Activated CD8-positive, alpha-beta memory T cell treated with anti-CD3 and anti-CD28 coated beads, Interleukin-2, amount 10 ng/mL, durations not matched to agents 7 days and 5 days (primary cell): ENCODE results near the gene TANGO2. TPM values are rescaled to one million over a fixed set of nuclear protein-coding genes. Genes with fewer than 3 reads are reported as not detected.

Experiments
- ATAC-seq: fragments of 150-1000 bp; cut with Tn5 transposase; one replicate; pipeline ENCODE4 v1.10.0; 2021; ENCODE audit warnings: moderate library complexity
- CTCF ChIA-PET: fragments of 350-600 bp; sonication (Branson Sonifier 250); formaldehyde crosslinking; loops from one replicate; lab custom pipeline; 2021; ENCODE audit warnings: antibody characterized with exemption; lab: Charles Lee
- DNase-seq: peaks from one replicate; pipeline ENCODE4 v3.0.0-alpha.2; 2020
- H3K27ac Mint-ChIP-seq: one replicate; pipeline ENCODE4 v1.8.0; 2021; ENCODE audit warnings: mild to moderate bottlenecking, mixed read lengths
- H3K27me3 Mint-ChIP-seq: one replicate; pipeline ENCODE4 v1.8.0; 2021; ENCODE audit warnings: mixed read lengths
- H3K36me3 Mint-ChIP-seq: one replicate; pipeline ENCODE4 v1.8.0; 2021; ENCODE audit warnings: mild to moderate bottlenecking, mixed read lengths
- H3K4me1 Mint-ChIP-seq: one replicate; pipeline ENCODE4 v1.8.0; 2021; ENCODE audit warnings: mixed read lengths
- H3K4me3 Mint-ChIP-seq: one replicate; pipeline ENCODE4 v1.8.0; 2021; ENCODE audit warnings: mild to moderate bottlenecking, moderate library complexity, mixed read lengths
- H3K9me3 Mint-ChIP-seq: one replicate; pipeline ENCODE4 v1.8.0; 2022; ENCODE audit warnings: low read depth, mixed read lengths
- total RNA-seq, 2 experiments: library from RNA; stranded (reverse); gene quantifications; one replicate each; pipeline ENCODE4 v1.2.3, GENCODE V29; 2021

The TANGO2 gene
- total RNA-seq, 2 experiments from 2014 or later = 36.7 to 44.5 TPM

DNA sequence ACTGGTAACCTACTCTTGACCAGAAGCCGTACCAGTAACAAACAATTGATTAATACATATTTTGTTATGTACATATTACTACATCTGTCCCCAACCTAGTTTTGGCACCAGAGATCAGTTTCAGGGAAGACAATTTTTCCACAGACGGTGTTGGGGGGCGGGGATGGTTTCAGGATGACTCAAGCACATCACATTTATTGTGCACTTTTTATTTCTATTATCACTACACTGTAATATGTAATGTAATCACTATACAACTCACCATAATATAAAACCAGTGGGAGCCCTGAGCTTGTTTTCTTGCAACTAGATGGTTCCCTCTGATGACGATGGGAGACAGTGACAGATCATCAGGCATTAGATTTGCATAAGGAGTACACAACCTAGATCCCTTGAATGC, 74.6 kb downstream of the TANGO2 start:
- peaks cover 80% of the 10 kb centered on the region for H3K4me1 Mint-ChIP-seq
- H3K4me3 Mint-ChIP-seq = no peak overlapping the region
- peak overlapping the region; percentile 53 for H3K27ac Mint-ChIP-seq
- peaks cover 4% of the 10 kb centered on the region for H3K9me3 Mint-ChIP-seq
- no peak for DNase-seq
- H3K27me3 Mint-ChIP-seq = no peaks in the 10 kb centered on the region
- CTCF ChIA-PET = interaction anchor here (0.6 to 2.6 kb wide), 5 partner anchors 14 to 70 kb away, joined by 3 to 14 read pairs (median 3); partner anchors contain the start of gene TRMT2A
- ATAC-seq = no peak
- peaks cover 87% of the 10 kb centered on the region for H3K36me3 Mint-ChIP-seq

DNA sequence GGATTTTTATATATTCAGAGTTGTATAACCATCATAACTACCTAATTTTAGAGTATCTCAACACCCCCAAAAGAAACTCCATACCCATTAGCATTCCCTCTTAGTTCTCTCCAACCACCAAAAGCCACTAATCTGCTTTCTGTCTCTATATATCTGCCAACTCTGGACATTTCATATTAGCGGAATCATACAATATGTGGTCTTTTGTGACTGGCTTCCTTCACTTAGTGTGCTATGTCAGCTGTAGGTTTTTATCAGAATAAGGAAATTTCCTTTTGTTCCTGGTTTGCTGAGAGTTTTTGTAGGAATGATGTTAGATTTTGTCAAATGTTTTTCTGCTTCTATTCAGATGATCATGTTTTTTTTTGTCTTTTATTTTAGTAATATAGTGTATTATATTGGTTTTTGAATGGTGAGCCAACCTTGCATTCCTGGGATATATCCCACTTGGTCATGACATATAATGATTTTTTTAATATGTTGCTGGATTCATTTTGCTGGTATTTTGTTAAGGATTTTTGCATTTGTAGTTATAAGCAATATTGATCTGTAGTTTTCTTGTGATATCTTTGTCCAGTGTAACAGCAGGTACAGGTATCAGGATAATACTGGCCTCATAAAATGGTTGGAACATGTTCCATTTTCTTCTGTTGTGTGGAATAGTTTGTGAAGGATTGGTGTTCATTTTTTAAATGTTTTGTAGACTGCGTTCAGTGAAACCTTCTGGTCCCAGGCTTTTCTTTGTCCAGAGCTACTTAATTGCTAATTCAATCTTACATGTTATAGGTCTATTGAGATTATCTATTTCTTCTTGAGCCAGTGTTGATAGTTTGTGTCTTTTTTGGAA, 75.9 kb downstream of the TANGO2 start:
- Mint-ChIP-seq H3K36me3 (peaks cover 76% of the 10 kb centered on the region), H3K27ac (no peak overlapping the region), H3K9me3 (peaks cover 4% of the 10 kb centered on the region), H3K4me3 (no peak overlapping the region), H3K4me1 (peaks cover 78% of the 10 kb centered on the region), H3K27me3 (no peaks in the 10 kb centered on the region)
- DNase-seq (no peak), ATAC-seq (no peak)
- CTCF ChIA-PET = interaction anchor here (0.7 to 2.6 kb wide), 7 partner anchors 14 to 126 kb away, joined by 3 to 14 read pairs (median 3); partner anchors contain the start of gene TRMT2A

- Mint-ChIP-seq H3K36me3 (peaks cover 64% of the 10 kb centered on the region), H3K27ac (peak overlapping the region; percentile 85), H3K9me3 (peaks cover 4% of the 10 kb centered on the region), H3K4me1 (peaks cover 66% of the 10 kb centered on the region), H3K4me3 (peak overlapping the region; percentile 40), H3K27me3 (no peaks in the 10 kb centered on the region)
- no peak for DNase-seq
- CTCF ChIA-PET = no interaction called here
- ATAC-seq = no peak
These were observed 78.3 kb downstream of the TANGO2 start for GRCh38 chr22:20099099-20099711.

DNA sequence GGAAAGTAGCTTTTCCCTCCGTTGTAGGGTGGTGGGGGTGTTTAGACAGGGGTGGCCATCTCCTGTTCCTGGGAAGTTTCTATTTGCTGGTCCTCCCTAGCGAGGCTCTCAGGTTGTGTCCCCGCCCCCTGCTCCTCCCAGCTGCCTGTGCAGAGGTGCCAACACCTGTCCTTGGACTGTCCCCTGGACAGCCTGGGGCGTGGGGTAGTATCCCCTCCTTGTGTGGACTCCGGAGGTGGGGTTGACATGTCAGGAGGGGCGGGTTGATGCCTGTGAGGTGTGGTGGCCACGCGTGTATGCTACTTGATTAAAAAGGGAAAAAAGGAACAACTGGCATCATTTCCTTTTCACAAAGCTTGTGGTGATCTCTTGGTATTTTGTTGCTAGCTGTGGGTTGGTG, 80.7 kb downstream of the TANGO2 start:
- Mint-ChIP-seq H3K36me3 (peaks cover 41% of the 10 kb centered on the region), H3K9me3 (peaks cover 4% of the 10 kb centered on the region), H3K4me3 (no peak overlapping the region), H3K27ac (peak overlapping the region; percentile 85), H3K4me1 (peaks cover 51% of the 10 kb centered on the region), H3K27me3 (no peaks in the 10 kb centered on the region)
- ATAC-seq (no peak), DNase-seq (no peak)
- CTCF ChIA-PET = interaction anchor here (0.7 to 3.2 kb wide), 6 partner anchors 10 to 146 kb away, joined by 3 to 21 read pairs (median 5); partner anchors contain the start of genes RANBP1 and TRMT2A

DNA sequence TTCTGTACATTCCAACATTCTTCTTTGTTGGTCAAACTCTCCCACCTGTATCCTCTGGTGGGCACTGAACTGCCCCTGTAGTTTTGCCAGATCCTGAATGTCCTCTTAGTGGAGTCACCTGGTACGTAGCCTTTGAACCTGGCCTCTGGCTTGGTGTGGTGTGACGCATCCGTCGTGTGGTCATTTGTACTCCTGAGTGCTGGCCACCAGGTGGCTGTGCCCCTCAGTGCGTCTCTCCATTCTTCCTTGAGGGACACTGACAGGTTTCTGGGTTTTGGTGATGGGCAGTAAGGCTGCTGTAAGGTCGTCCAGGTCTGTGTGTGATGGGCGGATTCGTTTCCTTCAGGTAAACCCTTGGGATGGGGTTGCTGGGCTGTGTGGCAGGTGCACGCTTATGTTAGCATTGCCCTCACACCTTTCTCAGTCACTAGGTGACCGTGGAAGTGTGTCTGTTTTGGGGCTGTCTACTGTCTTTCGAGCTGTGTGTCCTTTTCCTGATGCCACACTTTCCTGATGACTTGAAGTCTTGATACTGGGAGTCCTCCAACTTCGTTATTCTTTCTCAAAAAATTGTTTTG, 81.4 kb downstream of the TANGO2 start:
- peak overlapping the region; percentile 85 for H3K27ac Mint-ChIP-seq
- H3K27me3 Mint-ChIP-seq = no peaks in the 10 kb centered on the region
- ATAC-seq (no peak), DNase-seq (no peak)
- H3K9me3 Mint-ChIP-seq = no peaks in the 10 kb centered on the region
- peaks cover 34% of the 10 kb centered on the region for H3K36me3 Mint-ChIP-seq
- H3K4me1 Mint-ChIP-seq = peaks cover 47% of the 10 kb centered on the region
- H3K4me3 Mint-ChIP-seq = no peak overlapping the region
- CTCF ChIA-PET = interaction anchor here (1.5 to 3.2 kb wide), 3 partner anchors 9 to 16 kb away, joined by 5 to 21 read pairs (median 9); partner anchors contain the start of genes RANBP1 and TRMT2A

GRCh38 chr22:20105456-20106204, 84.7 kb downstream of the TANGO2 start:
- CTCF ChIA-PET = no interaction called here
- Mint-ChIP-seq H3K36me3 (peaks cover 13% of the 10 kb centered on the region), H3K4me3 (no peak overlapping the region), H3K4me1 (peaks cover 18% of the 10 kb centered on the region), H3K9me3 (no peaks in the 10 kb centered on the region), H3K27ac (peak overlapping the region; percentile 41), H3K27me3 (no peaks in the 10 kb centered on the region)
- no peak for ATAC-seq
- no peak for DNase-seq

GRCh38 chr22:20106205-20106848, 85.4 kb downstream of the TANGO2 start:
- no peaks in the 10 kb centered on the region for H3K27me3 Mint-ChIP-seq
- H3K36me3 Mint-ChIP-seq = peaks cover 16% of the 10 kb centered on the region
- DNase-seq = no peak
- H3K4me1 Mint-ChIP-seq = peaks cover 18% of the 10 kb centered on the region
- H3K4me3 Mint-ChIP-seq = no peak overlapping the region
- no peak for ATAC-seq
- no peaks in the 10 kb centered on the region for H3K9me3 Mint-ChIP-seq
- CTCF ChIA-PET = no interaction called here
- H3K27ac Mint-ChIP-seq = no peak overlapping the region

GRCh38 chr22:20106849-20107237, 85.9 kb downstream of the TANGO2 start:
- Mint-ChIP-seq H3K4me1 (peaks cover 19% of the 10 kb centered on the region), H3K36me3 (peaks cover 15% of the 10 kb centered on the region), H3K27me3 (no peaks in the 10 kb centered on the region), H3K27ac (no peak overlapping the region), H3K9me3 (no peaks in the 10 kb centered on the region), H3K4me3 (no peak overlapping the region)
- no peak for ATAC-seq
- CTCF ChIA-PET = no interaction called here
- DNase-seq = no peak

DNA sequence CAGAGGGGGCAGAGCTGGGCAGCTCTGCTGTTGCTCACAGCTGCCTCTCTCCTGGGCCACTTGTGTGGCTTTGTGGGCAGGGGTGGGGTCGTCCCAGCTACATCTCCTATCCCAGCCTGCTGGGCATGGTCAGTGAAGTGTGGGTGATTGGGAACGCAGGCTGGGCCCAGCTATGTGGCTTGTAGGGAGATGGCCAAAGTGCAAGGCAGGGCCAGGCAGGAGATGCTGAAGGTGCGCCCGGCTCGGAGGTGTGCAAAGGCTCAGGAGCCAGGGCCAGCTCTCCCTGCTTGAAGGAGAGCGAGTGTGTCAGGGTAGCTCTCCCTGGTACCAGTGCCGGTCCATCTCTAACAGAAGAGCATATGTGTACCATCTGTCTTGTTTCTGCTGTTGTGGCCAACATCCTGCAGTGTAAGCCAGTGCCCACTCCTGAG, 86.6 kb downstream of the TANGO2 start:
- ATAC-seq (no peak), DNase-seq (no peak)
- Mint-ChIP-seq H3K36me3 (peaks cover 13% of the 10 kb centered on the region), H3K9me3 (no peaks in the 10 kb centered on the region), H3K4me3 (no peak overlapping the region), H3K27ac (peak overlapping the region; percentile 69), H3K4me1 (peaks cover 20% of the 10 kb centered on the region), H3K27me3 (no peaks in the 10 kb centered on the region)
- CTCF ChIA-PET = no interaction called here

DNA sequence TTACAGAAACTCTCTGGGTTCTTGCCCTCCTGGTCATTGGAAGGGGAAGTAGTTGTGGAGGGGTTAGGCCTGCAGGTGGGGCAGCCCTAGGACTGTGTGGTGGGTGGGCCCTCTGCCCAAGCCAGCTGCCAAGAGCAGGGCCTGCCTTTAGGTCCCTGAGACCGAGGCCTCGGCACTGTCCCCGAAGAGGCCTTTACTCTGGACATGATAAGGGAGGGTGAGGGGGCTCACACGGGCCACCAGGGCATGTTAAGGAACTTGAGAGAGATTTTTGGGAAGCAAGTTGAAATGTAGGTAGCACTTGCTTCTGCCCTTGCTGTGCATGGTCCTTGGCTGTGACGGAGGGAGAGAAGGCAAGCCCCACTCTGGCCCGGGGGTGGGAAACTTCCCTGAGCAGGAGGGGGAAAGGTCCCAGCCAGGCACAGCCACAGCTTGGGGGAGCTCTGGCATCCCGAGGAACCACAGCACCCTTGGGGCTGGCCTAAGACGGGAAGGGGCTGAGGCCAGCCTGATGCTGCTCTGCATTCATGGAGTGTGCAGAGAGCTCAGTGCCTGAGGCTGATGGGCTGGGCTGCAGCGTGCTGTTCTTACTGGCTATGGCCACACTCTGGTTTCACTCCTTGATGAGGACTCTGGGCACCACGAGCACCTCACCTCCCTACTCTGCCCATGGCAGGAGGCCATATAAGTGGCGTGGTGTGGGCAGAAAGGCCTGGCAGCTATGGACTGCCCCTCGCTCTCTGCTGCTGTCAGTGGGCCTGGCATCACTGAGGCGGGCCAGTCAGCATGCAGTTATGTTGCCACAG, 87.2 kb downstream of the TANGO2 start:
- H3K27ac Mint-ChIP-seq = peak overlapping the region; percentile 69
- DNase-seq (no peak), ATAC-seq (no peak)
- CTCF ChIA-PET = interaction anchor here (1.2 kb wide), 1 partner anchor 22 kb away, joined by 4 read pairs; no protein-coding TSS in a partner anchor
- no peaks in the 10 kb centered on the region for H3K27me3 Mint-ChIP-seq
- H3K9me3 Mint-ChIP-seq = no peaks in the 10 kb centered on the region
- H3K4me3 Mint-ChIP-seq = no peak overlapping the region
- peaks cover 23% of the 10 kb centered on the region for H3K4me1 Mint-ChIP-seq
- peaks cover 11% of the 10 kb centered on the region for H3K36me3 Mint-ChIP-seq

DNA sequence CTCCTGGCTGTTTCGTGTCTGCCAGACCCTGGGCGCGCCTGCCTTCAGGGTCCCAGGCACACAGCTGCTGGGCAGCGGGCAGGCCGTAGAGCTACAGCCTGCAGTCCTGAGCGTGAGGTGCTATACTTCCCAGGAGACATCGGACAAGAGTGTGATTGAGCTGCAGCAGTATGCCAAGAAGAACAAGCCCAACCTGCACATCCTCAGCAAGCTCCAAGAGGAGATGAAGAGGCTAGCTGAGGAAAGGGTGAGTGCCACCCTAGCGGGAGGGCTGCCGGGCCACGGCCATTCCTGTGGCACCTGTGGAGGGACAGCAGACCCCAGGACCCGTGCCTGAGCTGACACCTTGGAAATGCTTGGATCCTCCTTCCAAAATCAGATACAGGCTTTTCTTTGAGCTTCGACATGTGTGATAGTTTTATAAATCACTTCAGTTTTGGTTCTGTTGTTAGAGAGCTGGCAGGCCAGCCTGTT, 87.9 kb downstream of the TANGO2 start:
- H3K27ac Mint-ChIP-seq = peak overlapping the region; percentile 52
- H3K36me3 Mint-ChIP-seq = peaks cover 8% of the 10 kb centered on the region
- H3K4me1 Mint-ChIP-seq = peaks cover 24% of the 10 kb centered on the region
- no peaks in the 10 kb centered on the region for H3K27me3 Mint-ChIP-seq
- CTCF ChIA-PET = interaction anchor here (1.2 to 1.3 kb wide), 2 partner anchors 23 to 161 kb away, joined by 3 to 4 read pairs; no protein-coding TSS in a partner anchor
- no peaks in the 10 kb centered on the region for H3K9me3 Mint-ChIP-seq
- no peak overlapping the region for H3K4me3 Mint-ChIP-seq
- ATAC-seq = no peak
- no peak for DNase-seq
